GM23248 (cell line): ENCODE data around the gene SUGCT.

Experiments
- EZH2 ChIP-seq: fragments of 200-600 bp; sonication (generic); IDR thresholded peaks from 2 replicates; pipeline ENCODE4 v1.6.1; 2018; ENCODE audit warnings: antibody characterized with exemption, mild to moderate bottlenecking; ENCODE audit not compliant: insufficient read depth, poor library complexity, severe bottlenecking
- EZH2phosphoT487 ChIP-seq: fragments of 200-600 bp; sonication (generic); IDR thresholded peaks from 2 replicates; pipeline ENCODE4 v1.6.1; 2018; ENCODE audit warnings: antibody characterized with exemption, moderate library complexity, mild to moderate bottlenecking, low read depth; ENCODE audit not compliant: insufficient read depth

DNA sequence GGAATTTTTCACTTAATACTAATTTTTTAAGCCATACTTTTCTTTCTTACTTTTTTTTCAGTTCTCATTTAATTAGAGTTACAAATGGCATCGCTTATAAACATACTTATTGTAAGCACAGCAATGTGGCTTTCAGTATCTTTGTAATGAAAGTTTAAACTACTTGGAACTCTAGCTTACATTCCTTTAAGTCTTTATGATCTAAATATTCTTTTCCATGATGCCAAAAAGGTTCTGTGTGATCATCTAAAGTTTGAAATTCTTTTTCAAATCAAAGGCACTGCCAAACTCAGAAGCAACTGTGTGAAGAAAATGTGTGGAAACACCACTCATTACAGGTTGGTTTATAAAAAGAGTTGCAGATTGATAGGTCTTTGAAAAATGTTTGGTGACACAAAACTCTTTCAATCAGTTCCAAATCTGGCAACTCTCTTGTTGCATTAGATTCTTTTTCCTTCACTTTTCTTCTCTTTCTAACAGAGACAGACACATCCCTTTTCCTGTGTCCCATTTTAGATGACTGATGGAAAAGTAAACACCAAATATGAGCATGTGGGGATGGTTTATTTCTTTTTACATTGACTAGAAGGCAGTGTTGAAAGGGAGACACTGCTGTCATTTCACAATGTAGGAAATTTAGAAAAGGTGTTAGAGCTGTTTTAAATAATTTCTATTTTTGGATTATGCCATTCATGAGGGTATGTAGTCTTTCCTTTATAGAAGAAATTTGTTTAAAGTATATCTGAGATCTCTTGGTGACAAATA lies 392.3 kb downstream of the SUGCT start:
- TF ChIP-seq EZH2 (no peak), EZH2phosphoT487 (no peak)
